HG03521 (cell line): ENCODE data around the gene CPED1.
"Not testable (repeated sequence)": the region's sequence is repeated elsewhere in the genome, so short reads cannot be mapped to it uniquely, and the experiment has no call there.

Source experiments
- ATAC-seq: cut with Tn5 transposase; IDR thresholded peaks from one replicate; pipeline ENCODE4 v1.9.1; 2021; ENCODE audit warnings: mild to moderate bottlenecking, moderate library complexity; ENCODE audit not compliant: unreplicated experiment

CPED1 gene

GRCh38 chr7:121178452-121178851, 189.9 kb downstream of the CPED1 start:
- ATAC-seq = no peak

- peak; percentile 59 for ATAC-seq
Measured at GRCh38 chr7:121178869-121179497, 190.5 kb downstream of the CPED1 start.

GRCh38 chr7:121180436-121181063, 192.0 kb downstream of the CPED1 start:
- ATAC-seq = peak; percentile 87

GRCh38 chr7:121181357-121181756, 192.8 kb downstream of the CPED1 start:
- ATAC-seq = no peak

- no peak for ATAC-seq
Measured at GRCh38 chr7:121182281-121182680, 193.8 kb downstream of the CPED1 start.

- ATAC-seq = no peak
Measured at GRCh38 chr7:121182902-121183301, 194.4 kb downstream of the CPED1 start.

- ATAC-seq = not testable (repeated sequence)
Measured at GRCh38 chr7:121183883-121184282, 195.4 kb downstream of the CPED1 start.

GRCh38 chr7:121186746-121187145, 198.2 kb downstream of the CPED1 start:
- ATAC-seq = no peak

GRCh38 chr7:121187222-121187621, 198.7 kb downstream of the CPED1 start:
- ATAC-seq = peak; percentile 90

- ATAC-seq = no peak
Measured at GRCh38 chr7:121187676-121188075, 199.2 kb downstream of the CPED1 start.

- no peak for ATAC-seq
Measured at GRCh38 chr7:121192834-121193233, 204.3 kb downstream of the CPED1 start.

- no peak for ATAC-seq
Measured at GRCh38 chr7:121195010-121195409, 206.5 kb downstream of the CPED1 start.

- no peak for ATAC-seq
Measured at GRCh38 chr7:121195874-121196273, 207.4 kb downstream of the CPED1 start.

- no peak for ATAC-seq
Measured at GRCh38 chr7:121196286-121196685, 207.8 kb downstream of the CPED1 start.

GRCh38 chr7:121197455-121197854, 208.9 kb downstream of the CPED1 start:
- no peak for ATAC-seq

GRCh38 chr7:121198502-121198901, 210.0 kb downstream of the CPED1 start:
- no peak for ATAC-seq

- no peak for ATAC-seq
Measured at GRCh38 chr7:121202125-121202524, 213.6 kb downstream of the CPED1 start.

- no peak for ATAC-seq
Measured at GRCh38 chr7:121202834-121203233, 214.3 kb downstream of the CPED1 start.

GRCh38 chr7:121204537-121204936, 216.0 kb downstream of the CPED1 start:
- ATAC-seq = no peak

- ATAC-seq = no peak
Measured at GRCh38 chr7:121205777-121206176, 217.3 kb downstream of the CPED1 start.

- ATAC-seq = no peak
Measured at GRCh38 chr7:121211253-121211652, 222.7 kb downstream of the CPED1 start.

- no peak for ATAC-seq
Measured at GRCh38 chr7:121212036-121212435, 223.5 kb downstream of the CPED1 start.

GRCh38 chr7:121214657-121215056, 226.1 kb downstream of the CPED1 start:
- no peak for ATAC-seq
